Renal pelvis (tissue), 4 donors: Measurements from ENCODE around the gene KCTD8. TPM values are rescaled to one million over a fixed set of nuclear protein-coding genes. Genes with fewer than 3 reads are reported as not detected.

ENCODE experiments used
- DNase-seq: peaks from one replicate; pipeline ENCODE4 v3.0.0-alpha.2; 2013
- polyA plus RNA-seq, 3 donors: library from polyadenylated mRNA; unstranded; fragments of 120-200 nt; gene quantifications; one replicate each; pipeline ENCODE4 v1.2.1, GENCODE V29; 2013; ENCODE audit not compliant: insufficient read length in 3 of 3

Gene KCTD8
- polyA plus RNA-seq, 3 donors = 3.5 to 4.1 (median 3.8) TPM

- no peak for DNase-seq
Measured at GRCh38 chr4:44165938-44166337, 282.7 kb downstream of the KCTD8 start.

GRCh38 chr4:44162538-44163270, 285.9 kb downstream of the KCTD8 start:
- no peak for DNase-seq

GRCh38 chr4:44161756-44162155, 286.9 kb downstream of the KCTD8 start:
- DNase-seq = no peak

- DNase-seq = no peak
Measured at GRCh38 chr4:44160776-44161367, 287.7 kb downstream of the KCTD8 start.

GRCh38 chr4:44159991-44160390, 288.6 kb downstream of the KCTD8 start:
- no peak for DNase-seq

- peak; percentile 35 for DNase-seq
Measured at GRCh38 chr4:44157611-44158277, 290.9 kb downstream of the KCTD8 start.

- no peak for DNase-seq
Measured at GRCh38 chr4:44150091-44150576, 298.5 kb downstream of the KCTD8 start.

GRCh38 chr4:44149282-44149681, 299.3 kb downstream of the KCTD8 start:
- DNase-seq = no peak

- no peak for DNase-seq
Measured at GRCh38 chr4:44147571-44148075, 301.0 kb downstream of the KCTD8 start.

GRCh38 chr4:44146516-44146915, 302.1 kb downstream of the KCTD8 start:
- no peak for DNase-seq

GRCh38 chr4:44145868-44146267, 302.7 kb downstream of the KCTD8 start:
- DNase-seq = no peak

GRCh38 chr4:44132526-44132925, 316.1 kb downstream of the KCTD8 start:
- no peak for DNase-seq

Other genes starting within 250 kb of the KCTD8 start
- gene YIPF7, start 202.8 kb upstream of the KCTD8 start, polyA plus RNA-seq = under 1 TPM; 0.40 to 0.78 (median 0.51) TPM
- 10 to 100 TPM; 22.7 to 32.8 (median 27.3) TPM for gene GUF1, start 229.6 kb upstream of the KCTD8 start, polyA plus RNA-seq